ENCODE data around the gene MIA2. TPM values are rescaled to one million over a fixed set of nuclear protein-coding genes. Genes with fewer than 3 reads are reported as not detected.

Gene MIA2
- total RNA-seq, 1 donor from 2014 or later: 23.5 TPM

- Mint-ChIP-seq H3K27ac (peak overlapping the region; percentile 10), H3K4me3 (no peak overlapping the region), H3K27me3 (no peaks in the 10 kb centered on the region), H3K9me3 (no peaks in the 10 kb centered on the region), H3K36me3 (peaks cover 13% of the 10 kb centered on the region), H3K4me1 (ENCODE audit: unreplicated experiment) (peaks cover 5% of the 10 kb centered on the region)
- no peak for TF ChIP-seq CTCF (conservative IDR thresholded peaks at IDR 0.05)
- DNase-seq (ENCODE audit: extremely low spot score, unreplicated experiment): no peak
These were observed 135.3 kb downstream of the MIA2 start for GRCh38 chr14:39369029-39369428.

- Mint-ChIP-seq H3K36me3 (peaks cover 6% of the 10 kb centered on the region), H3K27ac (no peak overlapping the region), H3K27me3 (no peaks in the 10 kb centered on the region), H3K4me3 (no peak overlapping the region), H3K9me3 (no peaks in the 10 kb centered on the region), H3K4me1 (ENCODE audit: unreplicated experiment) (peaks cover 5% of the 10 kb centered on the region)
- no peak for TF ChIP-seq CTCF (conservative IDR thresholded peaks at IDR 0.05)
- no peak for DNase-seq (ENCODE audit: extremely low spot score, unreplicated experiment)
These were observed 136.7 kb downstream of the MIA2 start for GRCh38 chr14:39370415-39370814.

- no peaks in the 10 kb centered on the region for H3K36me3 Mint-ChIP-seq
- H3K27me3 Mint-ChIP-seq: no peaks in the 10 kb centered on the region
- DNase-seq (ENCODE audit: extremely low spot score, unreplicated experiment): no peak
- H3K4me3 Mint-ChIP-seq: no peak overlapping the region
- no peak overlapping the region for H3K27ac Mint-ChIP-seq
- peaks cover 14% of the 10 kb centered on the region for H3K4me1 Mint-ChIP-seq (ENCODE audit: unreplicated experiment)
- H3K9me3 Mint-ChIP-seq: no peaks in the 10 kb centered on the region
- TF ChIP-seq CTCF (conservative IDR thresholded peaks at IDR 0.05): no peak
These were observed 138.9 kb downstream of the MIA2 start for GRCh38 chr14:39372656-39373055.

- TF ChIP-seq CTCF (conservative IDR thresholded peaks at IDR 0.05): no peak
- no peaks in the 10 kb centered on the region for H3K27me3 Mint-ChIP-seq
These were observed 141.1 kb downstream of the MIA2 start for GRCh38 chr14:39374851-39375250.

GRCh38 chr14:39376667-39377403 is 143.1 kb downstream of the MIA2 start:
- peaks cover 9% of the 10 kb centered on the region for H3K4me1 Mint-ChIP-seq (ENCODE audit: unreplicated experiment)
- H3K36me3 Mint-ChIP-seq: no peaks in the 10 kb centered on the region
- peak overlapping the region; percentile 53 for H3K27ac Mint-ChIP-seq
- H3K27me3 Mint-ChIP-seq: no peaks in the 10 kb centered on the region
- no peaks in the 10 kb centered on the region for H3K9me3 Mint-ChIP-seq
- H3K4me3 Mint-ChIP-seq: no peak overlapping the region
- no peak for TF ChIP-seq CTCF (conservative IDR thresholded peaks at IDR 0.05)
- DNase-seq (ENCODE audit: extremely low spot score, unreplicated experiment): no peak

More at GRCh38 chr14:39374851-39375250, 141.1 kb downstream of the MIA2 start:
- no peaks in the 10 kb centered on the region for H3K36me3 Mint-ChIP-seq
- H3K9me3 Mint-ChIP-seq: no peaks in the 10 kb centered on the region
- no peak overlapping the region for H3K27ac Mint-ChIP-seq
- H3K4me1 Mint-ChIP-seq (ENCODE audit: unreplicated experiment): peaks cover 9% of the 10 kb centered on the region
- no peak overlapping the region for H3K4me3 Mint-ChIP-seq
- no peak for DNase-seq (ENCODE audit: extremely low spot score, unreplicated experiment)

Data from type B pancreatic cell (in vitro differentiated cells).